Measurements from ENCODE around the gene PTPRQ. TPM values are rescaled to one million over a fixed set of nuclear protein-coding genes. Genes with fewer than 3 reads are reported as not detected.

Gene PTPRQ
- total and polyA plus RNA-seq, 8 donors, result 0.29 to 0.92 (median 0.55) TPM; not detected in 5

DNA sequence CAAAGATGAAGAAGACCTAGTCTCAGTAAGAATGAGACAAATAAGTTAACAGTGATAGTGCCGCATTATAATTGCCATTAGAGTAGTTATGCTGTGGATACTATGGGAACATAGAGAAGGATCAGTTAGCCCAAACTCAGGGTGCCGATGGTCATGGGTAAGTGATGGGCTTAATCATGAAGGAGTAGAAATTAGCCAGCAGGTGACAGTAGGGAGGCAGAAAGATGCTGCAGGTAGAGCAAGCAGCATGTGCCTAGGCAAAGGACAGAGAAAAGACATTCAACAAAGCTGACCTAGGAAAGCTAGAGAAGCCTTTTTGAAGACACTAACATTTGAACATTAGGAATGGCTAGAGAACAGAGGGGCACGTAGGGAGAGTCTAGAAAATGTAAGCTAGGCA lies 30.6 kb upstream of the PTPRQ start:
- Histone ChIP-seq H3K36me3 (no peaks in the 10 kb centered on the region), H3K27ac (no peak overlapping the region), H3K4me1 (no peaks in the 10 kb centered on the region), H3K9me3 (no peaks in the 10 kb centered on the region), H3K4me3 (no peak overlapping the region), H3K27me3 (no peaks in the 10 kb centered on the region)
- intact Hi-C loops (cut with DNase I; ENCODE audit: low total_unique reads), result no loop called here
- no peak for TF ChIP-seq POLR2AphosphoS5 (IDR thresholded peaks at IDR 0.05)
- no peak for TF ChIP-seq CTCF (IDR thresholded peaks at IDR 0.05)
- no peak for TF ChIP-seq POLR2A (IDR thresholded peaks at IDR 0.05)
- no peak for TF ChIP-seq EP300 (IDR thresholded peaks at IDR 0.05)
- WGBS, 5 donors, result 84 to 94% (median 90%) methylated on average over 3 of the region's 3 CpGs
- no peak for DNase-seq

DNA sequence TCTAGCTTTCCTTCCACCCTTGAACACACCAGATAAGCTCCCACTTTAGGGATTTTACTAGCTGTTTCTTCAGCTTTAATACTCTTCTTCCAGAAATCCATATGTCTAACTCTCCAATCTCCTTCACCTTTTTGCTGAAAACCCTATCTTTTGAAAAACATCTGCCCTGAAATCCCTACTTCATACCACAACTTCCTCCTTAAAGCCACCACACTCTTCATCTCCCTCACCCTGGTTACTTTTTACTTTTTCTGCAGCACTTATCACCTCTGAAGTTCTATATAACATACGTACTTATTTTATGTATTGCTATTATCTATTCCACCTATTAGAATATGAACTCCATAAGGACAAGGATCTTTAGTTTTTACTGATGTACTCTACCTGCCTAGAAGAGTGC lies 28.6 kb upstream of the PTPRQ start:
- H3K36me3 ChIP-seq, result no peaks in the 10 kb centered on the region
- 58 to 81% (median 71%) methylated on average over 1 of the region's 1 CpG for WGBS, 5 donors
- no peaks in the 10 kb centered on the region for H3K9me3 ChIP-seq
- intact Hi-C loops (cut with DNase I; ENCODE audit: low total_unique reads), result no loop called here
- H3K4me1 ChIP-seq, result peaks cover 0 to 14% (median 3%) of the 10 kb centered on the region in 4 donors
- no peak overlapping the region for H3K27ac ChIP-seq
- no peak for TF ChIP-seq POLR2AphosphoS5 (IDR thresholded peaks at IDR 0.05)
- TF ChIP-seq POLR2A (IDR thresholded peaks at IDR 0.05), result no peak
- TF ChIP-seq EP300 (IDR thresholded peaks at IDR 0.05), result no peak
- no peak for TF ChIP-seq CTCF (IDR thresholded peaks at IDR 0.05)
- DNase-seq, result no peak
- no peaks in the 10 kb centered on the region for H3K27me3 ChIP-seq
- no peak overlapping the region for H3K4me3 ChIP-seq

DNA sequence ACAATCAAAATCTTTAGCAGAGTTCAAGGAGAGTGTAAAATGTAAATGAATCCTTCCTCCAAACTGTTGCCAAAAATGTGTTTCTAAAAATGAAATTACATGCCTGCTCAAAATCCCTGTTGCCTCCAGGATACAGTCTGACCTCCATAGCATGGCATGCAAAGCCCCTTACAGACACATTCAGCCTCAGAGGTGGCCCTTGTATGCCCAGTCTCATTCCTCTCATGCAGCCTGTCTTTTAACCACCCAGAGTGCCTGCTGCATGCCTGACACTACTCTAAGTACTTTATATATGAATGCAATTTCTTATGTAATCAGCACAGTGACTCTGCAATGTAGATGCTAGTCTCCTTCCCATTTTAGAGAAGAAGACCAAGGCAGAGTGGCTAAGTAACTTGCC lies 24.4 kb upstream of the PTPRQ start:
- Histone ChIP-seq H3K9me3 (no peaks in the 10 kb centered on the region), H3K4me1 (peaks cover 0 to 14% (median 3%) of the 10 kb centered on the region in 4 donors), H3K27me3 (no peaks in the 10 kb centered on the region), H3K27ac (no peak overlapping the region), H3K4me3 (no peak overlapping the region), H3K36me3 (no peaks in the 10 kb centered on the region)
- intact Hi-C loops (cut with DNase I; ENCODE audit: low total_unique reads), result no loop called here
- DNase-seq, result no peak
- TF ChIP-seq POLR2A (IDR thresholded peaks at IDR 0.05) (no peak), EP300 (IDR thresholded peaks at IDR 0.05) (no peak), CTCF (IDR thresholded peaks at IDR 0.05) (no peak), POLR2AphosphoS5 (IDR thresholded peaks at IDR 0.05) (no peak)

- Histone ChIP-seq H3K27me3 (no peaks in the 10 kb centered on the region), H3K9me3 (no peaks in the 10 kb centered on the region), H3K36me3 (no peaks in the 10 kb centered on the region), H3K27ac (no peak overlapping the region), H3K4me3 (no peak overlapping the region), H3K4me1 (peaks cover 0 to 14% (median 3%) of the 10 kb centered on the region in 4 donors)
- TF ChIP-seq EP300 (IDR thresholded peaks at IDR 0.05), result no peak
- no peak for TF ChIP-seq CTCF (IDR thresholded peaks at IDR 0.05)
- no peak for TF ChIP-seq POLR2A (IDR thresholded peaks at IDR 0.05)
- TF ChIP-seq POLR2AphosphoS5 (IDR thresholded peaks at IDR 0.05), result no peak
- no peak for DNase-seq
- intact Hi-C loops (cut with DNase I; ENCODE audit: low total_unique reads), result no loop called here
These were observed 24.0 kb upstream of the PTPRQ start for GRCh38 chr12:80420075-80420474.
